HepG2 (cell line): ENCODE results near the gene TC2N. TPM values are rescaled to one million over a fixed set of nuclear protein-coding genes. Genes with fewer than 3 reads are reported as not detected.

Experiments used
- ISX ChIP-seq: sonication (generic); formaldehyde crosslinking; conservative IDR thresholded peaks from 2 replicates; pipeline ENCODE4 v1.5.0; 2020; ENCODE audit warnings: missing genetic modification reagents
- ZKSCAN5 ChIP-seq: sonication (generic); formaldehyde crosslinking; IDR thresholded peaks from 2 replicates; pipeline ENCODE4 v1.5.1; 2020; ENCODE audit warnings: mild to moderate bottlenecking, missing genetic modification reagents
- ZNF205 ChIP-seq: IDR thresholded peaks from 2 replicates; pipeline ENCODE4 v1.6.1; 2018; ENCODE audit warnings: missing biosample characterization, missing genetic modification reagents
- ZNF30 ChIP-seq: sonication (generic); formaldehyde crosslinking; IDR thresholded peaks from 2 replicates; pipeline ENCODE4 v1.5.0; 2020; ENCODE audit warnings: mild to moderate bottlenecking, missing genetic modification reagents
- ZNF724P ChIP-seq: sonication (generic); formaldehyde crosslinking; IDR thresholded peaks from 2 replicates; pipeline ENCODE4 v1.8.0; 2022; ENCODE audit warnings: missing genetic modification reagents, borderline replicate concordance
- polyA plus RNA-seq, 8 experiments: library from polyadenylated mRNA; depleted of rRNA in 3 of 8; stranded (reverse) in 7 of 8; unstranded in 1 of 8; fragments of >200 nt; fragmentation: Illumina TruSeq in 4 of 8; extraction: Trizol in 4 of 8; gene quantifications; 2 replicates each; pipeline versions ENCODE4 v1.2.1 to v1.2.3, GENCODE V29; 2011 to 2016; ENCODE audit warnings: low read depth in 4 of 8, missing spikeins in 1 of 8, mixed read lengths in 1 of 8; ENCODE audit not compliant: insufficient read depth in 1 of 8
- total RNA-seq, 5 experiments: library from RNA; depleted of rRNA; stranded (reverse); fragments of >200 nt; fragmentation: Illumina TruSeq; extraction: Trizol; gene quantifications; 2 replicates each; pipeline ENCODE4 v1.2.3, GENCODE V29; 2016; ENCODE audit warnings: low read depth in 1 of 5
- TF ChIP-seq, protein P1 (sequence below): sonication (generic); formaldehyde crosslinking; IDR thresholded peaks from 2 replicates; pipeline ENCODE4 v1.5.0; 2020; ENCODE audit warnings: missing genetic modification reagents
- TF ChIP-seq, protein P2 (sequence below): sonication (generic); formaldehyde crosslinking; IDR thresholded peaks from 2 replicates; pipeline ENCODE4 v1.5.1; 2020; ENCODE audit warnings: mild to moderate bottlenecking, missing genetic modification reagents
- TF ChIP-seq, protein P3 (sequence below): sonication (generic); formaldehyde crosslinking; IDR thresholded peaks from 2 replicates; pipeline ENCODE4 v1.4.0; 2020; ENCODE audit warnings: missing genetic modification reagents

The TC2N gene
- total and polyA plus RNA-seq, 2 of the 13 experiments (the other 11 are each of a cell fraction or from before 2014, with no cell fraction given): 0.03 TPM; not detected in 1

DNA sequence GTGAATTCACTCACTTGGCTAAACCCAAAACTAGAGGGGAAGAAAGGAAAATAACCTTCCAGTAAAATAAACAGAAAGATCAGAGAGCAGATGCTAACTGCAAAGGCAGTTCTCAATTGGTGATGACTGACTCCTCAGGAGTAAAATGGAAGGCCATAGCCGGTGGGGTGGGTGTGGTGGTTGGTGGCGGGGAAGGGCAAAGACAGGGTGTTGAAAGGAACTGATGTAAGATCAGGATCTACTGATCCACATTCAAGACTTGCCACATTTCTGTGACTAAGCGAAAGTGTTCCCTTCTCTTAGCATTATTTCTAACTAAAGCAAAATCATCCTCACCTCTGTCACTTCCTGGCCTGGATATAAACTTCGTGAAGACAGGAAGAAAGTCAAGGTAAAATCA lies 26.3 kb upstream of the TC2N start (continued):
- TF ChIP-seq, protein P1, sequence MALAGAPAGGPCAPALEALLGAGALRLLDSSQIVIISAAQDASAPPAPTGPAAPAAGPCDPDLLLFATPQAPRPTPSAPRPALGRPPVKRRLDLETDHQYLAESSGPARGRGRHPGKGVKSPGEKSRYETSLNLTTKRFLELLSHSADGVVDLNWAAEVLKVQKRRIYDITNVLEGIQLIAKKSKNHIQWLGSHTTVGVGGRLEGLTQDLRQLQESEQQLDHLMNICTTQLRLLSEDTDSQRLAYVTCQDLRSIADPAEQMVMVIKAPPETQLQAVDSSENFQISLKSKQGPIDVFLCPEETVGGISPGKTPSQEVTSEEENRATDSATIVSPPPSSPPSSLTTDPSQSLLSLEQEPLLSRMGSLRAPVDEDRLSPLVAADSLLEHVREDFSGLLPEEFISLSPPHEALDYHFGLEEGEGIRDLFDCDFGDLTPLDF (CRISPR knock-in tag): no peak
- TF ChIP-seq, protein P2, sequence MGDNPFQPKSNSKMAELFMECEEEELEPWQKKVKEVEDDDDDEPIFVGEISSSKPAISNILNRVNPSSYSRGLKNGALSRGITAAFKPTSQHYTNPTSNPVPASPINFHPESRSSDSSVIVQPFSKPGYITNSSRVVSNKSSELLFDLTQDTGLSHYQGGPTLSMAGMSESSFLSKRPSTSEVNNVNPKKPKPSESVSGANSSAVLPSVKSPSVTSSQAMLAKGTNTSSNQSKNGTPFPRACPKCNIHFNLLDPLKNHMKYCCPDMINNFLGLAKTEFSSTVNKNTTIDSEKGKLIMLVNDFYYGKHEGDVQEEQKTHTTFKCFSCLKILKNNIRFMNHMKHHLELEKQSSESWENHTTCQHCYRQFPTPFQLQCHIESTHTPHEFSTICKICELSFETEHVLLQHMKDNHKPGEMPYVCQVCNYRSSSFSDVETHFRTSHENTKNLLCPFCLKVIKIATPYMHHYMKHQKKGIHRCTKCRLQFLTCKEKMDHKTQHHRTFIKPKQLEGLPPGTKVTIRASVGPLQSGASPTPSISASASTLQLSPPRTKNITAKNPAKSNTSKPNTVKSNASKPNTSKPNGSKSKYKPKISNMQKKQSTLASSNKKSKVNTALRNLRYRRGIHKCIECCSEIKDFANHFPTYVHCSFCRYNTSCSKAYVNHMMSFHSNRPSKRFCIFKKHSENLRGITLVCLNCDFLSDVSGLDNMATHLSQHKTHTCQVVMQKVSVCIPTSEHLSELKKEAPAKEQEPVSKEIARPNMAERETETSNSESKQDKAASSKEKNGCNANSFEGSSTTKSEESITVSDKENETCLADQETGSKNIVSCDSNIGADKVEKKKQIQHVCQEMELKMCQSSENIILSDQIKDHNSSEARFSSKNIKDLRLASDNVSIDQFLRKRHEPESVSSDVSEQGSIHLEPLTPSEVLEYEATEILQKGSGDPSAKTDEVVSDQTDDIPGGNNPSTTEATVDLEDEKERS (CRISPR knock-in tag): no peak
- TF ChIP-seq ZKSCAN5 (CRISPR knock-in tag) (no peak), ZNF30 (CRISPR knock-in tag) (no peak), ZNF205 (no peak), ISX (CRISPR knock-in tag) (no peak), ZNF724P (CRISPR knock-in tag) (no peak)
- TF ChIP-seq, protein P3, sequence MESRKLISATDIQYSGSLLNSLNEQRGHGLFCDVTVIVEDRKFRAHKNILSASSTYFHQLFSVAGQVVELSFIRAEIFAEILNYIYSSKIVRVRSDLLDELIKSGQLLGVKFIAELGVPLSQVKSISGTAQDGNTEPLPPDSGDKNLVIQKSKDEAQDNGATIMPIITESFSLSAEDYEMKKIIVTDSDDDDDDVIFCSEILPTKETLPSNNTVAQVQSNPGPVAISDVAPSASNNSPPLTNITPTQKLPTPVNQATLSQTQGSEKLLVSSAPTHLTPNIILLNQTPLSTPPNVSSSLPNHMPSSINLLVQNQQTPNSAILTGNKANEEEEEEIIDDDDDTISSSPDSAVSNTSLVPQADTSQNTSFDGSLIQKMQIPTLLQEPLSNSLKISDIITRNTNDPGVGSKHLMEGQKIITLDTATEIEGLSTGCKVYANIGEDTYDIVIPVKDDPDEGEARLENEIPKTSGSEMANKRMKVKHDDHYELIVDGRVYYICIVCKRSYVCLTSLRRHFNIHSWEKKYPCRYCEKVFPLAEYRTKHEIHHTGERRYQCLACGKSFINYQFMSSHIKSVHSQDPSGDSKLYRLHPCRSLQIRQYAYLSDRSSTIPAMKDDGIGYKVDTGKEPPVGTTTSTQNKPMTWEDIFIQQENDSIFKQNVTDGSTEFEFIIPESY: no peak
- TF ChIP-seq, all 625 proteins: peak for 0
